Loucy (cell line): ENCODE results near the gene TMEM131.
"Not testable (repeated sequence)": the region's sequence is repeated elsewhere in the genome, so short reads cannot be mapped to it uniquely, and the experiment has no call there.

ENCODE experiments used
- H2AFZ ChIP-seq: fragments of 200-600 bp; sonication (generic); 2 replicates; pipeline ENCODE4 v1.6.0; 2016; ENCODE audit warnings: antibody characterized with exemption, mild to moderate bottlenecking, low read length, moderate library complexity
- H3F3A ChIP-seq: fragments of 200-600 bp; 2 replicates; pipeline ENCODE4 v1.6.0; 2016; ENCODE audit warnings: antibody characterized with exemption, low read depth, mild to moderate bottlenecking
- H3K27me3 ChIP-seq: fragments of 200-600 bp; sonication (generic); 2 replicates; pipeline ENCODE4 v1.6.1; 2014; ENCODE audit warnings: low read length, mild to moderate bottlenecking; ENCODE audit not compliant: insufficient read depth, poor library complexity, severe bottlenecking
- H3K36me3 ChIP-seq: fragments of 200-600 bp; sonication (generic); 2 replicates; pipeline ENCODE4 v1.6.1; 2016; ENCODE audit warnings: low read length; ENCODE audit not compliant: insufficient read depth
- H3K4me1 ChIP-seq: fragments of 200-600 bp; sonication (generic); 2 replicates; pipeline ENCODE4 v1.5.1; 2014; ENCODE audit warnings: low read length, mild to moderate bottlenecking; ENCODE audit not compliant: insufficient read depth, poor library complexity, severe bottlenecking
- H3K4me2 ChIP-seq: fragments of 200-600 bp; sonication (generic); 2 replicates; pipeline ENCODE4 v1.6.0; 2014; ENCODE audit warnings: antibody characterized with exemption, low read length, low read depth, mild to moderate bottlenecking; ENCODE audit not compliant: poor library complexity, severe bottlenecking
- H3K4me3 ChIP-seq: fragments of 200-600 bp; sonication (generic); 2 replicates; pipeline ENCODE4 v1.5.1; 2014; ENCODE audit warnings: low read length, mild to moderate bottlenecking, mixed read lengths; ENCODE audit not compliant: poor library complexity, severe bottlenecking
- H3K79me2 ChIP-seq: fragments of 200-600 bp; sonication (generic); 2 replicates; pipeline ENCODE4 v1.6.1; 2014; ENCODE audit warnings: low read length; ENCODE audit not compliant: insufficient read depth
- H3K9ac ChIP-seq: fragments of 200-600 bp; sonication (generic); 2 replicates; pipeline ENCODE4 v1.6.0; 2014; ENCODE audit warnings: mild to moderate bottlenecking, low read depth, low read length, moderate library complexity; ENCODE audit not compliant: poor library complexity, severe bottlenecking
- H3K9me2 ChIP-seq: fragments of 200-600 bp; sonication (generic); replicated peaks from 2 replicates; pipeline ENCODE4 v1.6.1; 2016; ENCODE audit warnings: low read depth, low read length, mixed read lengths
- H3K9me3 ChIP-seq: fragments of 200-600 bp; sonication (generic); 2 replicates; pipeline ENCODE4 v1.6.1; 2014; ENCODE audit warnings: mild to moderate bottlenecking, antibody characterized with exemption, low read length, low read depth; ENCODE audit not compliant: insufficient read depth
- H4K20me1 ChIP-seq: fragments of 200-600 bp; sonication (generic); 2 replicates; pipeline ENCODE4 v1.6.0; 2014; ENCODE audit warnings: antibody characterized with exemption, low read length, mild to moderate bottlenecking; ENCODE audit not compliant: insufficient read depth, poor library complexity, severe bottlenecking
- EZH2phosphoT487 ChIP-seq: fragments of 200-600 bp; IDR thresholded peaks from 2 replicates; pipeline ENCODE4 v1.6.1; 2018; ENCODE audit warnings: antibody characterized with exemption, mild to moderate bottlenecking, moderate library complexity, borderline replicate concordance
- TF ChIP-seq, protein P1 (sequence below): fragments of 200-600 bp; sonication (generic); conservative IDR thresholded peaks from 2 replicates; pipeline ENCODE4 v1.5.1; 2014; ENCODE audit warnings: mild to moderate bottlenecking, antibody characterized with exemption, low read length

Gene TMEM131

DNA sequence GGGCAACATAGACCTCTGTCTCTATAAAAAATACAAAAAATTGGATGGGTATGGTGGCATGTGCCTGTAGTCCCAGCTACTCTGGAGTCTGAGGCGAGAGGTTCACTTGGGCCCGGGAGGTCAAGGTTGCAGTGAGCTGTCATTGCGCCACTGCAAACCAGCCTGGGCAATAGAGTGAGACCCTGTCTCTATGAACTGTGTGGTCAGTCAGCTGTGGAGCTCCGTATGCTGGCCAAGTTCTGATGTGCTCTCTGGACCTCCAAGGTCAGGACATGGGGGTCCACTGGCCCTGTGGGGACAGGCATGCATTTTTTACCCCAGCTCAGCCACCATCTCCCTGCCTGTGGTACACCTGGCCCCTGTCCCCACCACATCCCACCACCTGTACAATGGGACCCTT, 71.6 kb downstream of the TMEM131 start:
- H3F3A ChIP-seq = no peaks in the 10 kb centered on the region
- no peaks in the 10 kb centered on the region for H3K27me3 ChIP-seq
- H3K79me2 ChIP-seq = peaks cover 20% of the 10 kb centered on the region
- no peaks in the 10 kb centered on the region for H3K9me3 ChIP-seq
- TF ChIP-seq, protein P1, sequence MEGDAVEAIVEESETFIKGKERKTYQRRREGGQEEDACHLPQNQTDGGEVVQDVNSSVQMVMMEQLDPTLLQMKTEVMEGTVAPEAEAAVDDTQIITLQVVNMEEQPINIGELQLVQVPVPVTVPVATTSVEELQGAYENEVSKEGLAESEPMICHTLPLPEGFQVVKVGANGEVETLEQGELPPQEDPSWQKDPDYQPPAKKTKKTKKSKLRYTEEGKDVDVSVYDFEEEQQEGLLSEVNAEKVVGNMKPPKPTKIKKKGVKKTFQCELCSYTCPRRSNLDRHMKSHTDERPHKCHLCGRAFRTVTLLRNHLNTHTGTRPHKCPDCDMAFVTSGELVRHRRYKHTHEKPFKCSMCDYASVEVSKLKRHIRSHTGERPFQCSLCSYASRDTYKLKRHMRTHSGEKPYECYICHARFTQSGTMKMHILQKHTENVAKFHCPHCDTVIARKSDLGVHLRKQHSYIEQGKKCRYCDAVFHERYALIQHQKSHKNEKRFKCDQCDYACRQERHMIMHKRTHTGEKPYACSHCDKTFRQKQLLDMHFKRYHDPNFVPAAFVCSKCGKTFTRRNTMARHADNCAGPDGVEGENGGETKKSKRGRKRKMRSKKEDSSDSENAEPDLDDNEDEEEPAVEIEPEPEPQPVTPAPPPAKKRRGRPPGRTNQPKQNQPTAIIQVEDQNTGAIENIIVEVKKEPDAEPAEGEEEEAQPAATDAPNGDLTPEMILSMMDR = no peak
- no peak for TF ChIP-seq EZH2phosphoT487
- H3K9me2 ChIP-seq = no peaks in the 10 kb centered on the region
- peaks cover 3% of the 10 kb centered on the region for H4K20me1 ChIP-seq
- H3K4me1 ChIP-seq = peaks cover 3% of the 10 kb centered on the region
- no peak overlapping the region for H3K4me2 ChIP-seq
- H3K36me3 ChIP-seq = peaks cover 21% of the 10 kb centered on the region; the same call in 1 of the 2 replicates
- no peak overlapping the region for H2AFZ ChIP-seq
- no peak overlapping the region for H3K9ac ChIP-seq
- H3K4me3 ChIP-seq = no peak overlapping the region

DNA sequence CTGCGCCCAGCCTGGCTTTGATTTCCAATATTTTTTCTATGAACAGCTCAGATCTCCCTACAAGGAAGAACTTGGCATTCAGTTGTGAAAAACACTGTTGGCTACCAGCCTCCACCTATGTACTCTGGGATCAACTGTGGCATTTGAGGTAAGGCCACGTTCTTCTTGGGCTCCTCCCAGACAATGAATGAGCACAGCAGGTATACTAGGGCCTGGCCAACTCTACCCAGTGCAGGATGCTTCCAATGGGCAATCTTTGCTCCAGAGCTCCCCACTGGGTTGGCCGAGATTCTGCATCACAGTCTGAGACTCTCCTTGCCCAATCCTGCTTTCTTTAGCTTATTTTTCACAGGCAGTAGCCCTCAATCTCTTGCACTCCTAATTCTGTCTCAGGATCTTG, 75.9 kb downstream of the TMEM131 start:
- Histone ChIP-seq H3K9me2 (no peaks in the 10 kb centered on the region), H3K4me3 (no peak overlapping the region), H2AFZ (no peak overlapping the region), H3F3A (no peaks in the 10 kb centered on the region), H3K9ac (no peak overlapping the region), H3K27me3 (no peaks in the 10 kb centered on the region), H3K36me3 (peaks cover 15% of the 10 kb centered on the region; the same call in 1 of the 2 replicates), H4K20me1 (peaks cover 4% of the 10 kb centered on the region), H3K4me1 (no peaks in the 10 kb centered on the region), H3K9me3 (no peaks in the 10 kb centered on the region), H3K4me2 (no peak overlapping the region), H3K79me2 (peaks cover 26% of the 10 kb centered on the region; the same call in 1 of the 2 replicates)
- TF ChIP-seq EZH2phosphoT487 = no peak
- TF ChIP-seq, protein P1 = no peak

DNA sequence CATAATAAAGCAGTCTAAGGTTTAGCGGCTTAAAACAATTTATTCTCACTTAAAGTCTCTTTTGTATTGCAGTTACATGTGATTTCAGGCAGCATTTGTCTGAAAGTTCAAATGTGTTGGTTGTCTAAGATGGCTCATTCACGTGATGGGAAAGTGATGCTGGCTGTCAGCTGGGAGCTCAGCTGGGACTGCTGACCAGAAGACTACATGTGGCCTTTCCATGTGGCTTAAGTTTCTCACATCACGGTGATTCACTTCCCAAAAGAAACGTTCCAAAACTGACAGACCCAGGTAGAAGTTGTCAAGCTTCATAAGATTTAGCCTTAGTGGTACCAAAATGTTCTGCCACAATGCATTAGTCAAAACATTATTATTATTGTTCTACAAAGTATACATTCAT, 76.9 kb downstream of the TMEM131 start:
- no peak overlapping the region for H3K4me3 ChIP-seq
- H3K4me2 ChIP-seq = no peak overlapping the region
- H3K4me1 ChIP-seq = peaks cover 5% of the 10 kb centered on the region
- peaks cover 26% of the 10 kb centered on the region; the same call in 1 of the 2 replicates for H3K79me2 ChIP-seq
- no peak for TF ChIP-seq EZH2phosphoT487
- TF ChIP-seq, protein P1 = no peak
- H2AFZ ChIP-seq = no peak overlapping the region
- peaks cover 10% of the 10 kb centered on the region for H4K20me1 ChIP-seq
- H3F3A ChIP-seq = no peaks in the 10 kb centered on the region
- H3K36me3 ChIP-seq = peaks cover 5% of the 10 kb centered on the region; the same call in 1 of the 2 replicates
- no peaks in the 10 kb centered on the region for H3K9me2 ChIP-seq
- H3K27me3 ChIP-seq = no peaks in the 10 kb centered on the region
- no peaks in the 10 kb centered on the region for H3K9me3 ChIP-seq
- no peak overlapping the region for H3K9ac ChIP-seq

DNA sequence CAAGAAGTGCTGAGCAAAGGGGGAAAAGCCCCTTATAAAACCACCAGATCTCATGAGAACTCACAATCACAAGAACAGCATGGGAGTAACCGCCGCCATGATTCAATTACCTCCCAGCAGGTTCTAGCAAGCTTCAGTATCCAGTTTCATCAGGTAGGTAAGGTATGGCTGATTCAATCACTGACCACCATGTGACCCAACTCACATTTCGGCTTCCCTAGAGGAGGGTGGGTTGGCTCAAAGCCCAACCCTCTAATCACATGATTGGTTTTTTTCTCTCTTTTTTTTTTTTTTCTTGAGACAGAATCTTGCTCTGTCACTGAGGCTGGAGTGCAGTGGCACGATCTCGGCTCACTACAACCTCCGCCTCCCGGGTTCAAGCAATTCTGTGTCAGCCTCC, 78.1 kb downstream of the TMEM131 start:
- H3K27me3 ChIP-seq, H2AFZ ChIP-seq, H3K9ac ChIP-seq, H3K36me3 ChIP-seq, H3K9me3 ChIP-seq, H3K4me3 ChIP-seq, H3K4me1 ChIP-seq, H3K4me2 ChIP-seq, H4K20me1 ChIP-seq, H3K9me2 ChIP-seq, H3F3A ChIP-seq: not testable (repeated sequence)
- H3K79me2 ChIP-seq = peaks cover 31% of the 10 kb centered on the region; the same call in 1 of the 2 replicates
